T-helper 1 cell (primary cell): ENCODE measurements around the gene EGR1.

ENCODE experiments used
- DNase-seq, 5 donors: peaks; one replicate each; pipeline ENCODE4 v3.0.0-alpha.2; 2012 to 2020

Gene EGR1

GRCh38 chr5:138508958-138509357, 43.7 kb downstream of the EGR1 start:
- DNase-seq, result no peak

DNA sequence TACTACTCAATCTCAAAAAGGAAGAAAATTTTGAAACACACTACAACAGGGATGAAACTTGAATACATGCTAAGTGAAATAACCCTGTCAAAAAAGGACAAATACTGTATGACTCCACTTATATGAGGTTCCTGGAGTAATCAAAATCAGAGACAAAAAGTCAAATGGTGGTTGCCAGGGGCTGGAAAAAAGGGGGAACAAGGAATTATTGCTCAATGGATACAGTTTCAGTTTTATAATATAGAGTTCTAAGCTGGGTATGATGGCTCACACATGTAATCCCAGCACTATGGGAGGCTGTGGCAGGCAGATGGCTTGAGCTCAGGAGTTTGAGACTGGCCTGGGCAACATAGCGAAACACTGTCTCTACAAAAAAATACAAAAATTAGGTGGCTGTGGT, 48.7 kb downstream of the EGR1 start:
- DNase-seq, result no peak

DNA sequence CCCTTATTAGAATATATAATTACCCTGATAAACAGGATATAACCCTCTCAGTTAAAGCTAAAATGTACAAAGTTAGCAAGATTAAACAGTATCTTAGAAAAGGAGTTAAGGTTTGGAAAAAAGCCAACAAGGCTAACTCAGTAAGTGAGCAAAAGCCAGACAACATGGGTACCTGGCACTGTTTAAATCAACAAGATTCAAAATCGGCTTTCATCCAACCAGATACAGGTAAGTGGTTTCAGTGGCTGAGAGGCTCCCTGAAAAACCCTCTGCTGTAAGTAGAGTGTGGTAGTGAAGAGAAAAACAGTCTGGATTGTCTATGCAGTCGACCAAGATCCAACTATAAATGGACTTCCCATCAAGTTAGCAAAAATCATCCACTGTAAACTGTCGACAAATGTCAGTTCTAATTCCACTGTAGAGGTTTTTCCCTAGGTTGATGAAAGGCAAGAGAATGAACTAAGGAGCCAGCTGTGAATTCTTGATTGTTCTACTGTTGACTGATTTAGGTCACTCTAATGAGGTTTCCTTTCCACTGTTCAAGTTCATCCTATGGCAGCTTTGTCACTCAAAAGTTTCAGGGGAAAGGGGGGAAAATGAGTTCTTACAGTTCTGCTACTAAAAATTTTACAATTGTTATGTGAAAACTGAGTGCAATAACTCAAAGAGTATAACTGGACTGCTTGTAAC, 50.4 kb downstream of the EGR1 start:
- DNase-seq, result no peak

- no peak for DNase-seq
Measured at GRCh38 chr5:138517437-138517836, 52.2 kb downstream of the EGR1 start.
